ENCODE measurements around the gene TWNK.
A peak's percentile ranks its signal among the peaks of the same experiment; 100 is the strongest.

Gene TWNK

DNA sequence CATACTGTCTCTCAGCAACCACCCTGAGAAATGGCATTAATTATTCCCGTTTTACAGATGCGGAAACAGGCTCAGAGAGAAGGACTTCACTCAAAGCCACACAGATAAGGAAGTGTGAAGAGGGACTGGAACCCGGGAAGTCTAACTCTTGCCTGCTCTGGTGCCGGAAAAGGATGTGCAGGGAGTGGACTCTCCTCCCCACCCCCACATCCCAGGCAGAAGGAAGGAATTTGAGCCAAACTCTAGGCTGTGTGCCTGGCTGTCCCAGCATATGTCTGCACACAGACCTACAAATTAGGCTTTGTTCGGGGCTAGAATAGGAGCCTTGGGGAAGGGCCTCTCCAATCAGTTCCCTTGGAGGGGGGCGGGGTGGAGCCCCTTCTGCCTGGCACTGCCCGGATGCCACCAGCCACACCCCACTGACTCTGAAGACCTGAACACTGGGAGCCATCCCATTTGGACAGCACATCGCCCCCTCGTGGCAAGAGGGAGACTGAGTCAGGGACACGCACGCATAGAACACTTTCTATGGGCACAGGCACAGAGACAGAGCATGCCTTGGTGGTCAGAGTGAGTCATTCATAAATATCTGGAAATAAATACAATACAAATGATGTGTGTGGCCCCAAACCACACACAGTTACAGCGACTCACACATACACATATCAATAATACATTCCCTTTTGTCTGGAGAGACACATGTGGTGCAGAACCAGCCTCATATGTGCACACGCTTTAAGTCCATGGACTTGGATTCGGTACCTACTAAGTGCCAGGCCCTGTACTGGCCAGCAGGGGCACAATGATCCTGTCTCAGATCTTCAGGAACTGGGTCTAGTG, 25.4 kb downstream of the TWNK start:
- DNase-seq (ENCODE audit: low read depth) = peak; percentile 69

DNA sequence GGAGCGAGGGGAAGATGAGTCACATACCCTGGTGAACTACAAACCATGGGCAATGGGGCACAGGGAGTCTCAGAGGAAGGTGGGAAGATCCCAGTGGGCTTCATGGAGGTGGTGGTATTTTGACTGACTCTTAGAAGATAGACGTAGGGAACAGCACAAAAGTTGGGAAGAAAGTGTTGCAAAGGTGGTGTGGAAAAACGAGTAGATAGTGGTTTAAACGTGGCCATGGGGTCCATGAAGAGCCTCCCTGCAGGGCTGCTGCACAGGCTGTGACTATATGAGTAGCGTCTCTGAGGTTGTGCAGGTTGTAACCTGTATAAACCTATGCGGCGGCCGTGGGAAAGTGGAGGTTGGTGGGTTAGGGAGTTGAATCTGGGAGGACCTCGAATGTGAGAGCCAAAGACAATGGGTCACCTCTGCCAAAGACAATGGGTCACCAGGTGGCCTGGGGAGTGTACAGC, 26.1 kb downstream of the TWNK start:
- DNase-seq (ENCODE audit: low read depth) = no peak

GRCh38 chr10:101014230-101014884, 27.0 kb downstream of the TWNK start:
- peak; percentile 79 for DNase-seq (ENCODE audit: low read depth)

GRCh38 chr10:101014966-101015581, 27.7 kb downstream of the TWNK start:
- DNase-seq (ENCODE audit: low read depth) = no peak

GRCh38 chr10:101015582-101015973, 28.2 kb downstream of the TWNK start:
- DNase-seq (ENCODE audit: low read depth) = no peak

DNA sequence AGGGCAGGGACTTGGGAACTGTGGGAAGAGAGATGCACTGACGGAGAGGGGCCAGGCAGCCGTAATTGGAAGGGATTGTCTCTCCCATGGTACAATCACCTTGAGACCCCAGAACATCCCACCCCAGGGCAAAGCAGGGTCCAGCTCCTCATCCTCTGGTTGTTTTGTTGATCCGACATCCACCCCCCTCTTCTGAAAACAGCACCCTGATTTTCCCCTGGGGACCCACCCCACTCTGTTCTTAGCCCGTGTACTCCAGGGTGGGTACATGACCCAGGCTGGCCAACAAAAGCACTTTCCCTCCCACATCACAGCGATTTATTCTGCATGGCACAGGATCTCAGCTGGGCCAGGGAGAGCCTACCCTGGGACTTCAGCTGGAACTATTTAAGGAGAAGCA, 29.5 kb downstream of the TWNK start:
- DNase-seq (ENCODE audit: low read depth) = no peak

DNA sequence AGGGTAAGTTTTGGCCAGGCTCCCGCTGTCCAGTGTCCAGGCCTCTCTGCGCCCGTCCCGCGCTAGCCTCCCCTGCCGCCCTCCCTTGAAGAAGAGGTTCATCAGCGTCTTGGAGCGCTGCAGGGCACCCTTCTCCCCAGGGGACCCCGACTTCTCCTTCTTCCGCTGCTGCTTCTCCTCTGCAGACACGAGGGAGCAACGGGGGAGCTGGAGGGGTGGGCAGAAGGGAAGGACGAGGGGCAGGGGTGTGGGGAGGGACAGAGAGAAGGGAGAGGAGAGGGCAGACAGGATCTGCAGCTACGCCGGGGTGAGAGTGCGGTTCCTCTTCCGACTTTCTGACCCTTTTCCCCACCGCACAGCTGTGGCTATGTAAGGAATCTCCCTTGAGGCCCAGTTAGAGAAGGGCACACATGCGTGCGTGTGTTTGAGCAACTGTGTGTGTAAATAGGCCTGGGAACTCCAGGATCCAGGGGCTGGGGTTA, 30.8 kb downstream of the TWNK start:
- no peak for DNase-seq (ENCODE audit: low read depth)

DNA sequence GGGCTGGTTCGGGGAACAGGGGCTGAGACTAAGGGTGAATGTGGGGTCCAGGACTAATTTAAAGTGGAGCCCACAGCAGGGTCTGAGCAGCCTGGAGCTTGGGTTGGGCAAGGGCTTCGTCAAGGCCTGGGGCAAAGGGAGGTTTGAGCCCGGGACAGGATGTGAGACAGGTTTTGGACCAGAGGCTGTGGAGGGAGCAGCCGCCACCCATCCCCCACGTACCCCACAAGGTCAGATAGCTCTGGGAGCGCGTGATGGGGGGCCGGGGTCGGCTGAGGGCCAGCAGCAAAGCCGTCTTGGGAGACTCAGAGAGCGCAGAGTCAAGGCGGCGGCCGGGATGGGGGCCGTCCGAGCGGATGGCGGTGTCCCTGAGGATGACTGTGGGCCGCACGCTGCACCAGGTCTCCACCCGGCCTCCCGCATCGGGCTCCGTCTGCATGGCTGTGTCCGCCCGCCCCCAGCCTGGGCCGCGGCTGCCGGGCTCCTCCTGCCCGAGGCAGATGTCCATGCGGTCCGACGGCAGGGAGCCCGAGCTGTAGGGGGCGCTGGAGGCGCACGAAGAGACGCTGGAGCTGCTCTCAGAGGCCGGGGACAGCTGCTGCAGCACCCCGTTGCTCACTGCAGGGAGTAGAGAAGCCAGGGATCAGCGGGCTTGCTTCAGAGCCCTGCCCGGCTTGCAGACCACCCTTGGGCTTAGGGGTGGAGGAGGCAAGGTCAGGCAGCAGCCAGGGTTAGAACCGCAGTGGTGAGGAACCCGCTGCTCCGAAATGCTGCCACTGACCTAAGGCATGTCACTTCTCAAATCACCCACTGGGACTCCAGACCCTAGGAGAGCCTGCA, 31.5 kb downstream of the TWNK start:
- peak; percentile 64 for DNase-seq (ENCODE audit: low read depth)

GRCh38 chr10:101019440-101019703, 32.0 kb downstream of the TWNK start:
- no peak for DNase-seq (ENCODE audit: low read depth)

- DNase-seq (ENCODE audit: low read depth) = no peak
Observed at GRCh38 chr10:101020427-101021075, 33.2 kb downstream of the TWNK start.

GRCh38 chr10:101021239-101021638, 33.9 kb downstream of the TWNK start:
- DNase-seq (ENCODE audit: low read depth) = no peak

- no peak for DNase-seq (ENCODE audit: low read depth)
Observed at GRCh38 chr10:101021692-101022251, 34.4 kb downstream of the TWNK start.

GRCh38 chr10:101022967-101023705, 35.8 kb downstream of the TWNK start:
- DNase-seq (ENCODE audit: low read depth) = no peak

DNA sequence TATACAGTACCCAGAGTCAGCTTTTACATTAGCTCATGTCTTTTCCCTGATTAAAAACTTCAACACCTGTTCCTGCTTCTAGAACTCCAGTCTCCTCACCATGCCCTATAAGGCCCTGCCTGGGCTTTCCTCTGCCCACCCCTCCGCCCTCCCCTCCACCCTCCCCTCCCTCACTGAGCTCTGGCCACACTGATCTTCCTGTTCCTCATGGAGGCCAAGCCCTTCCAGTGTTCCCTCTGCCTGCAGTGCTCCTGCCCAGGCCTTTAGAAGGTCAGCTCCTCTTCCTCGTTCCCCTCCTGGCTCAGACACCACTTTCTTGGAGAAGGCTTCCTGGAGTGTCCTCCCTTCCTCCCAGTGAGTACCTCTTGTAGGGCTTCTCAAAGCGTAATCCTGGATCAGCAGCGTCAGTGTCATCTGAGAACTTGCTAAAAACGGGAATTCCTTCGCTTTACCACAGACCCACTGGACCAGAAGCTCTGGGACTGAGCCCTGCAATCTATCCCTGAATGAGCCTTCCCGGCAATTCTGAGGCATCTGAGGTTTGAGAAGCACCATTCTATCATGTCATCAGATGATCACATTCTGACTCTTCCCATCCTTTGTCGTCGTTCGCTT, 39.9 kb downstream of the TWNK start:
- DNase-seq (ENCODE audit: low read depth) = no peak

DNA sequence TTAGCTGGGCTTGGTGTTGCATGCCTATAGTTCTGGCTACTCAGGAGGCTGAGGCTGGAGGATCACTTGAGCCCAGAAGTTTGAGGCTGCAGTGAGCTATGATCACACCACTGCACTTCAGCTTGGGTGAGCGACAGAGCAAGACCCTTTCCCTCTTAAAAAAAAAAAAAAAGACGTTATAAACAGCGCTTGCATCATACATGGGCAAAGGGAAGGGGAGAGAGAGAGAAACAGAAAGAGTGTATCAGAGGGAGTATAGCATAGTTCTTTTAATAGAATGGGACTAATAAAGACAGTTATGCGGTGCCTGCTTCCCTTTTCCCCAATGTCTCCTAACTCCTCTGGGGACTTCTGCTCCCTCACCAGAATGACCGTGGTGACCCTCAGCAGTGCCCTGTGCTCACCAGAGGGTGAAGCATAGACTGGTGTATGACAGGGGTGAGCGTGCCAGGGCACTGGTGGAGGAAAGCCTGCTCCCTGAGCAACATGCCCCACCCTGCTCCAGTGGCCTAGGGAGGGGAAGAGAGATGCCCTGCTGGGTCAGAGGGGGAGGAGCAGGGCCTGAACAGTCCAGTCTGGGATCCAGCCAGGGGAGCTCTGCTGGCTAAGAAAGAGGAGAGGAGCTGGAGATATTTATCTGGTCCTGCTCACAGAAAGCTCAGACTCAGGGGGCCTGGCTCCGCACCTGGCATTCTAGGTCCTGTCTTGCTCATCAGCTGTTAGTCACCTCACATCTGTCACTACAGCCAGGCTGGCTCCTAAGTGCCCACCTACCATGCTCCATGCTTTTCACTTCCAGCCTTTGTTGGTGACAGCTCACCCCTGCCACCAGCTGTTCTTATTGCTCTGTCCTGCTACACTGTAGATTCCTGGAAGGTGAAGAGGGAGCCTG, 41.3 kb downstream of the TWNK start:
- no peak for DNase-seq (ENCODE audit: low read depth)

DNA sequence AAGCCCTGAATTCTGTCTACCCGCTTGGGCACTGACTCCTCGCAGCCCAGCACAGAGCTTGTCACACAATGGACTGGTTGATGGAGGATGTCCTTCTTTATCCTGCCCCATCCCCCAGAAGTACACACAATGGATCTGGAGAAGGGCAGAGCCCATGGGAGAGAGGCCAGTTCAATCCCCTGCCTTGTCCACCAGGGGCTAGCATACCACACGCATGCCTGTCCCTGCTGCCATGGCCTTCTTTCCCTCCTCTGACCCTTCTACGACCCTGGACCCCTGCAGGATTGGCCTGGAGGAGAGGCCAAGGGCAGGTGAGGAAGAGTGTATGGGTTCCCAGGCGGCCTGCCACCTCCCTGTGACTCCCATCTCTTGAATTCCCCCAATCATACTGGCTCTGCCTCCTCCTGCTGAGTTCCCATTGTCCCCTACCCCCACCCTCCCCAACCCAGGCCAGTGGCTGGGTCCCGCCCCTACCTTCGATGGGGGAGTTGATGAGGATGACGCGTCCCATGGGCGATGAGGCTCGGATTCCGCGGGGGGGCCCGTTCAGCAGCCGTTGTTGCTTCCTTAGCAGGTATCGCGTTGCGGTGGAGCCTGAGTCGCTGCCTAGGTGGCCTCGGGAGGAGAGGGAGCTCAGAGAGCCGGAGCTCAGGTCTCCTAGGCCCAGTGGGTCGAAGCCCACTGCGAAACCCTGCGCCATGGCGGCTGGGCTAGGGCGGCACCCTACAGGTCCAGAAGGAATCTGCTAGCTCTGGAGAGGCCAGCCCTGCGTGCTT, 42.4 kb downstream of the TWNK start:
- DNase-seq (ENCODE audit: low read depth) = no peak

DNA sequence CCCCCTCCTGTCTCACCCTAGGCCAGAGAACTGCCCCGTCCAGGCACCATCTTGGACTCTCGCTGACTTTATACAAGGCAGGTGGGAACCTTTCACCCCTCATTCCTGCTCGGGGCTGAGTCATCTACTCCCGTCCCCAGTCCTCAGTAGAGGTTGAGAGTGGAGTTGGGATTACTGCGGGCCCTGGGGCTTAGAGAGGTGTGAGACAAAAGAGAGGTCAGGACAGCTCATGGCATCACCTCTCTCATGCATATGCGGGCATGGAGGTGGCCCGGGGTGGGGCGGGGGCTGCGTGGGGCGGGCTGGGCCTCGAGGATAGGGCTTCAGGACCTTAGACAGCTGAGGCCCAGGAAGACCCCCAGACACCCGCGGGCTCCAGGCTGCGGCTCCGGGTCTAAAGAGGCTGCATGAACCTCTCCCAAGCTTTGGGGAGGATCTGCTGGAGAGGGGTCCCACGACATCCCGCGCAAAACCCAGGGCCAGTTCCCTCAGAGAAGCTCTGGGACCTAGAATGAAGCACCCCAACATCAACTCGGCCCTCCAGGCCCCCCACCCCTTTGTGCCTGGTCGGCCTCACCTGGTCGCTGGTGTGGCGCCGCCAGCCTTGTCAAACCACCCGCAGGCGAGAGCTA, 43.3 kb downstream of the TWNK start:
- no peak for DNase-seq (ENCODE audit: low read depth)

Measured in activated T-cell treated with anti-CD3 and anti-CD28 coated beads for 1 hour (primary cell).